Testis (tissue), 3 donors: ENCODE measurements around the gene VPS11. TPM values are rescaled to one million over a fixed set of nuclear protein-coding genes. Genes with fewer than 3 reads are reported as not detected.
"Not testable (repeated sequence)": the region's sequence is repeated elsewhere in the genome, so short reads cannot be mapped to it uniquely, and the experiment has no call there.

ENCODE experiments used
- DNase-seq: peaks from one replicate; pipeline ENCODE4 v3.0.0-alpha.2; 2019
- H3K27ac ChIP-seq, 2 donors: fragments of 200-600 bp; sonication (generic); one replicate each; pipeline ENCODE4 v1.5.1; 2019
- H3K27me3 ChIP-seq: fragments of 200-600 bp; sonication (generic); one replicate; pipeline ENCODE4 v1.5.1; 2019
- H3K36me3 ChIP-seq: fragments of 200-600 bp; sonication (generic); one replicate; pipeline ENCODE4 v1.5.1; 2017; ENCODE audit warnings: low read depth; ENCODE audit errors: missing control alignments
- H3K4me1 ChIP-seq: fragments of 200-600 bp; sonication (generic); one replicate; pipeline ENCODE4 v1.5.1; 2019
- H3K4me3 ChIP-seq, 2 donors: fragments of 200-600 bp; sonication (generic); one replicate each; pipeline ENCODE4 v1.5.1; 2017 to 2019
- H3K9me3 ChIP-seq: fragments of 200-600 bp; sonication (generic); one replicate; pipeline ENCODE4 v1.5.1; 2017
- CTCF ChIP-seq, 3 experiments: fragments of 450-650 bp in 2 of 3; fragments of 200-600 bp in 1 of 3; sonication (generic) in 1 of 3; IDR thresholded peaks; one replicate each; pipeline ENCODE4 v1.5.1; 2016 to 2019; ENCODE audit warnings: antibody characterized with exemption in 3 of 3, mild to moderate bottlenecking in 2 of 3, moderate library complexity in 1 of 3
- POLR2A ChIP-seq: fragments of 450-650 bp; IDR thresholded peaks from one replicate; pipeline ENCODE4 v1.6.1; 2017; ENCODE audit warnings: antibody characterized with exemption, mild to moderate bottlenecking, moderate library complexity
- WGBS, 2 donors: methylation state at CpG; one replicate each; pipeline ENCODE4 v1.1.5; 2018; 5-methylcytosine and 5-hydroxymethylcytosine counted together
- intact Hi-C: fragments of 100-400 bp; cut with DNase I; formaldehyde crosslinking; loops from one replicate; pipeline ENCODE4 v1.15.1; 2023; ENCODE audit warnings: low total_unique reads
- polyA plus RNA-seq: library from polyadenylated mRNA; stranded (reverse); fragments of 350-450 nt; fragmentation: Illumina TruSeq; extraction: RNeasy Lipid Tissue Mini Kit (QIAGEN cat#74804); gene quantifications from one replicate; pipeline ENCODE4 v1.2.3, GENCODE V29; 2014; ENCODE audit warnings: low read depth, low replicate concordance; ENCODE audit not compliant: insufficient read depth
- total RNA-seq, 2 donors: library from RNA; depleted of rRNA; stranded (reverse); fragments of >200 nt; gene quantifications; one replicate each; pipeline ENCODE4 v1.2.3, GENCODE V29; 2016

The VPS11 gene
- total and polyA plus RNA-seq, 3 donors from 2014 or later, result 50.7 to 60.5 (median 56.7) TPM

DNA sequence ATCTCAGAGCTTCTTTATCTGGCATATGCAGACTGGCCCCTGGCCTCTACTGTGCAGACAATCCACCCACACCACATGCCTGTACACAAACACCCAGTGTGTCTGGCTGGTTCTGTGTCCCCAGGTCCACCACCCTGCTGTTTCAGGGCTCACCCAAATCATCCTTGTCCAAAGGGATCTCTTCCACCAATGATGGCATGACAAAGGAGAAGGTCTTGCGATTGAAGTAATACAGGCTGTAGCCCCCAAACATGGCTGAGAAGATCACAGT lies 38.6 kb upstream of the VPS11 start:
- Histone ChIP-seq H3K27me3 (no peaks in the 10 kb centered on the region), H3K36me3 (no peaks in the 10 kb centered on the region), H3K9me3 (no peaks in the 10 kb centered on the region), H3K27ac (peak overlapping the region in 1 of 2 donors; percentile 90), H3K4me3 (no peak overlapping the region), H3K4me1 (peaks cover 15% of the 10 kb centered on the region)
- 75 to 83% methylated on average over 1 of the region's 1 CpG for WGBS, 2 donors
- no peak for DNase-seq
- intact Hi-C loops, result no loop called here
- TF ChIP-seq POLR2A (no peak), CTCF (IDR thresholded peaks at IDR 0.05) (no peak)

DNA sequence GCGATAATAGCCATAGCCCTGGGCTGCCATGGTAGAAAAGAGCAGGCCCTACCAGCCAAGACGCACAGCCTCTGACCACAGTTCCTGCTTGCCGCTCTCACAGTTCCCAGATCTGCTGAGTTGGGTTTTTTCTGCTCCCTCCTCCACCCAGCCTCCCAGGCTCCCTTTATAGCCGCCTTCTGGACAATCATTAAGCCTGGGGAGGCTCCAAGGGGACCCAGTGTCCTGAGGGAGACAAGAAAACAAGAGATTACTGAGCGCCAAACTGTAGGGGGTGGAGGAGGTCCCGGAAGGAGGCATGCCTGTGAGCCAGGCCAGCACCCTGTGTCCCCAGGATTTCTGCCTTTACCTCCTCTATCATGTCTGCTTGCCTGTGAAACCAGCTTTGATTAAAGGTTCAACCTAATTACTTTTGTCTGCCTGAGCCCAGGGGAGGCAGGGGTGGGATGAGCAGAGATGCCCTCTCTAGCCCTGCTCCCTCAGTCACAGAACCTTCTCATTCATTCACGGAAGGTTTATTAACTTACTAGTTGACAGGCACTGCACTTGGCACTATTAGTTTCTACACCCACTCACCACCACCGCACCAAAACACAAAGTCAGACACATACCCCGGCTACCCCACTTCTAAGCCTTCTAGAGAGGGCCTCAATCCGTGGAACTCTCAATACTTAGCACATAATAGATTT lies 38.1 kb upstream of the VPS11 start:
- peak overlapping the region; percentile 85 to 90 for H3K27ac ChIP-seq
- peak overlapping the region; percentile 74 to 76 for H3K4me3 ChIP-seq
- H3K27me3 ChIP-seq, result no peaks in the 10 kb centered on the region
- no peaks in the 10 kb centered on the region for H3K36me3 ChIP-seq
- intact Hi-C loops, result no loop called here
- no peaks in the 10 kb centered on the region for H3K9me3 ChIP-seq
- 18 to 30% methylated on average over 10 of the region's 10 CpGs for WGBS, 2 donors
- DNase-seq, result peak; percentile 63
- TF ChIP-seq POLR2A, result no peak
- TF ChIP-seq CTCF (IDR thresholded peaks at IDR 0.05), result no peak
- peaks cover 15% of the 10 kb centered on the region for H3K4me1 ChIP-seq

DNA sequence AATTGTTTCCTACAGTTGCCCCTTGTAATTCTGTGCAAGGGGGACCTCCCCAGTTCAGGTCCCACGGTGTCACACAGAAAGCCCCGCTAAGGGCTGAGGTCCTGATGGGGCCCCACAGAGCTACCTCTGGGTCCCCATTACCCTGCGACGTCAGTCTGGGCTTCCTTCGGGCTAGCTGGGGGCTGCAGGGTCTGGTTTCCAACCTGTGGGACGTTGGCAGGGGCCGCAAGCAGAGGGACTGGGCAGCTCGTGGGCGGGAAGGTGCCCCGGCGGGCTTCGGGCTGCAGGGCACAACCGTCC lies 37.6 kb upstream of the VPS11 start:
- Histone ChIP-seq H3K27me3 (no peaks in the 10 kb centered on the region), H3K36me3 (no peaks in the 10 kb centered on the region), H3K9me3 (no peaks in the 10 kb centered on the region), H3K27ac (peak overlapping the region; percentile 85 to 90), H3K4me3 (peak overlapping the region; percentile 74 to 76), H3K4me1 (peaks cover 15% of the 10 kb centered on the region)
- TF ChIP-seq CTCF (IDR thresholded peaks at IDR 0.05), result no peak
- intact Hi-C loops, result no loop called here
- DNase-seq, result no peak
- WGBS, 2 donors, result 1 to 4% methylated on average over 9 to 11 of the region's 13 CpGs

- DNase-seq, result peak; percentile 99
- Histone ChIP-seq H3K27me3 (no peaks in the 10 kb centered on the region), H3K9me3 (no peaks in the 10 kb centered on the region), H3K36me3 (no peaks in the 10 kb centered on the region), H3K4me1 (peaks cover 15% of the 10 kb centered on the region), H3K27ac (peak within 1 kb of the TSS; percentile 85 to 90), H3K4me3 (peak within 1 kb of the TSS; percentile 74 to 76)
- intact Hi-C loops, result no loop called here
- 0 to 1% methylated on average over 6 to 65 of the region's 67 CpGs for WGBS, 2 donors
- TF ChIP-seq CTCF (IDR thresholded peaks at IDR 0.05) (peak; percentile 83 to 97 (median 86)), POLR2A (no peak)
Observed at GRCh38 chr11:119030329-119031047, 37.1 kb upstream of the VPS11 start, which contains the start of gene SLC37A4. Gene SLC37A4 (minus strand): TSS chr11:119030877.

DNA sequence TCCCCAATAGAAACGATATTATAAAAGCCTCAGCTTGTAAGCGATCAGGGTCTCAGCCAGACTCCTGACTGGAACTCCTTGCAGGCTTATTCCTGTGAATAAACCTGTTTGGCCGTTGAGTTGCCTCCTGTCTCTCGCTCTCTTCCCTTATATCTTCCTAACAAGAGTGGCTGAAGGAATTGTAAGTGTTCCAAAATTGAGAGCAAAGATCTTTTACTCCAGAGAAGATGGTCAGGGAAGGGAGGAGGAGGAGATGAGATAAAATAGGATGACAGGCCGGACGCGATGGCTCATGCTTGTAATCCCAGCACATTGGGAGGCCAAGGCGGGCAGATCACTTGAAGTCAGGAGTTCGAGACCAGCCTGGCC lies 35.7 kb upstream of the VPS11 start:
- 56 to 68% methylated on average over 9 of the region's 9 CpGs for WGBS, 2 donors
- TF ChIP-seq POLR2A (no peak), CTCF (IDR thresholded peaks at IDR 0.05) (no peak)

DNA sequence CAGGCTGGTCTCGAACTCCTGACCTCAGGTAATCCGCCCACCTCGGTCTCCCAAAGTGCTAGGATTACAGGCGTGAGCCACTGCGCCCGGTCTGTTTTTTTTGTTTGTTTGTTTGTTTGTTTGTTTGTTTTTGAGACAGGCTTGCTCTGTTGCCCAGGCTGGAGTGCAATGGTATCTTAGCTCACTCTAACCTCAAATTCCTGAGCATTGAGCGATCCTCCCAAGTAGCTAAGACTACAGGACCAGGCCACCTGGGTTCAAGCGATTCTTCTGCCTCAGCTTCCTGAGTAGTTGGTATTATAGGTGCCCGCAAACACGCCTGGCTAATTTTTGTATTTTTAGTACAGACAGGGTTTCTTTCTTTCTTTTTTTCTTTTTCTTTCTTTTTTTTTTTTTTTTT lies 34.2 kb upstream of the VPS11 start:
- DNase-seq, H3K9me3 ChIP-seq, H3K27ac ChIP-seq, H3K4me3 ChIP-seq, H3K36me3 ChIP-seq, intact Hi-C loops, H3K27me3 ChIP-seq: not testable (repeated sequence)
- WGBS, 2 donors, result 84 to 87% methylated on average over 10 of the region's 10 CpGs
- peaks cover 12% of the 10 kb centered on the region for H3K4me1 ChIP-seq

More for the DNA sequence above, 35.7 kb upstream of the VPS11 start:
- Histone ChIP-seq H3K4me1 (peaks cover 15% of the 10 kb centered on the region), H3K27me3 (no peaks in the 10 kb centered on the region), H3K27ac (no peak overlapping the region), H3K9me3 (no peaks in the 10 kb centered on the region), H3K4me3 (no peak overlapping the region), H3K36me3 (no peaks in the 10 kb centered on the region)
- intact Hi-C loops, result no loop called here
- DNase-seq, result no peak
